Activated naive CD8-positive, alpha-beta T cell treated with anti-CD3 and anti-CD28 coated beads, Interleukin-2, amount 50 U/mL, for 16 hours (primary cell): ENCODE results near the gene TBC1D10A.

Experiments
- DNase-seq: peaks from one replicate; pipeline ENCODE4 v3.0.0-alpha.2; 2020; ENCODE audit warnings: low read depth, low spot score

The TBC1D10A gene

DNA sequence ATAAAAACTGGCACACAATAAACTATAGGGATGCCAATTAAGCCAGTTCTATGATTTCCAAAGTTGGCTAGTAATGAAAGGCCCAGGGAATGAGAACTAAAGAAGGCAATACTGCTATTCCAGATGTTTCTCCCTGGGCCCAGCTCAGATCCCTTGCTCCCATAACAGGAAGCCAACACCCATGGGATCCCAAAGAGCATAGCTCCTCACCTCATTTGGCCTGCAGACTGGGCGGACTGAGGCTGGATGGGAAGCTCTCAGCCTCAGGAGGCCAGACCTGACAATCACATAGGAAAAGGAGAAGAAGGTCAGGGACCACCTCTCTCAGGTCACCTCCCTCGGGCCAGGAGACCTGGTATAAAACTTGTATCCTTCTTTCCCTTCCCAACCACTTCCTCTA lies 5.3 kb downstream of the TBC1D10A start:
- DNase-seq = no peak

DNA sequence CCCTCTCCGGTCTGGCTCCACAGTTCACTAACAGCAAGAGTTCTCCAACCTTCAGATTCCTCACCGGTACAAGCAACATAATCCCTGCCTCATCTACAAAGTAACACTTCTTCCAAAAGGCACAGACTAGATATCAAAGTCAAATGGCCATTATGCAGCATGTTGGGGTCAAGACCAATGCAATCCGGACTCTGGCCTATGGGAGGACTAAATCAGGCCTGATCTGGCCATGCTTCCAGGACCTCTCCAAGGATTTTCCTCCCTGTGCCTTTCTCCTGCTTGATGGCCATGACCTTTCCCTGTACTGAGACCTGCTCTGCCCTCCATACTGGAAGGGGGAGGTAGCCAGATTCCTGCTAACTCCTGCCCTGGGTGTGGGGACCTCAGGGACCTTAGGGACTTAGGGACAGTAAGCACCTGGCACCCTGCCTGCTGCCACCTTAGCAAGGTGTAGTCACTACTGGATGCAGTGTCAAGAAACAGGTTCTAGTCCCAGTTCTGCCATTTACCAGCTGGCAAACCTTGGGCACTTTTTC lies 6.7 kb downstream of the TBC1D10A start:
- no peak for DNase-seq

DNA sequence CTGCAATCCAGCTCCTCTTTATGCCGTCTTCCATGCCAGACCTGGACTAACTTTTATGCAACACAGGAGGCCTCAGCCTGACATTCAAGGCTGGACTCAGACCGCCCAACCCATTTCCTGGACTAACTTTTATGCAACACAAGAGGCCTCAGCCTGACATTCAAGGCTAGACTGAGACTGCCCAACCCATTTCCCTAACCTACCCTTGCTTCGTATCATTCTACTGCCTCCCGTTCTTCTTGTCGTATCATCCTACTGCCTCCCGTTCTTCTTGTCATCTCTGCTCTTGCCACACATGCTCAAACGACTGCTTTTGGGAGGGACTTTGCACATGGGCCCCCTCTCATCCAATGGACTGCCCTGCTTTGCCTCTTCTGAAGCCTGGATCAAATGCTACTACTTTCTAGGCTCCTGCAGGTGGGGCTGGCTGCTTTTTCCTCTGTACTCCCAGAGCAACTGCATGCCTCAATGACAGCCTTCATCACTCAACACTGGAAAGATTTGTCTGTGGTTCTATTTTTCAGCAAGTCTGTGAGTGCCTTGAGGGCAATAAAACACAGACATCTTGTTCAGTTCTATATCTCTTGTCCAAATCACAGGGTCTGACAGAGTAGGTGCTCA lies 7.8 kb downstream of the TBC1D10A start:
- DNase-seq = no peak

- DNase-seq = no peak
Measured at GRCh38 chr22:30317778-30318177, 9.0 kb downstream of the TBC1D10A start.

GRCh38 chr22:30315962-30316576 lies 10.7 kb downstream of the TBC1D10A start:
- no peak for DNase-seq

GRCh38 chr22:30314915-30315314 lies 11.8 kb downstream of the TBC1D10A start:
- DNase-seq = no peak

- DNase-seq = no peak
Measured at GRCh38 chr22:30313527-30314363, 13.0 kb downstream of the TBC1D10A start.

GRCh38 chr22:30312053-30312452 lies 14.7 kb downstream of the TBC1D10A start:
- DNase-seq = no peak

- DNase-seq = no peak
Measured at GRCh38 chr22:30310881-30311771, 15.6 kb downstream of the TBC1D10A start.

- no peak for DNase-seq
Measured at GRCh38 chr22:30309951-30310741, 16.6 kb downstream of the TBC1D10A start.

- no peak for DNase-seq
Measured at GRCh38 chr22:30308518-30309230, 18.1 kb downstream of the TBC1D10A start.

DNA sequence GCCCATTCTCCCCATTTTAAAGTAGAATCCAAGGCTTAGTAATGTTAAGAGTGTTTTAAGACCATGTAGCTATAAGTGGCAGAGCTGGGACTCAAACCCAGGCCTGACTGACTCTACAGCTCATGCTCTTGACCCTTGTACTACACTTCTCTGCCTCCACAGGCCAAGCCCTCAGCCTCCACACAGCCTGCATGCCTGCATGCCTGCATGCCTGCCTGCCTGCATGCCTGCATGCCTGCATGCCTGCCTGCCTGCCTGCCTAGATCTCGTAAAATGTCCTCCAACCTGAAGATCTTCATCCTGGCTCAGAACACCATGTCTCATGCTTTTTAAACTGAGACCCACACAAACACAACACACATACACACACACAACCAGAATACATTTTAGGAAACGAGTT lies 18.6 kb downstream of the TBC1D10A start:
- DNase-seq = no peak

DNA sequence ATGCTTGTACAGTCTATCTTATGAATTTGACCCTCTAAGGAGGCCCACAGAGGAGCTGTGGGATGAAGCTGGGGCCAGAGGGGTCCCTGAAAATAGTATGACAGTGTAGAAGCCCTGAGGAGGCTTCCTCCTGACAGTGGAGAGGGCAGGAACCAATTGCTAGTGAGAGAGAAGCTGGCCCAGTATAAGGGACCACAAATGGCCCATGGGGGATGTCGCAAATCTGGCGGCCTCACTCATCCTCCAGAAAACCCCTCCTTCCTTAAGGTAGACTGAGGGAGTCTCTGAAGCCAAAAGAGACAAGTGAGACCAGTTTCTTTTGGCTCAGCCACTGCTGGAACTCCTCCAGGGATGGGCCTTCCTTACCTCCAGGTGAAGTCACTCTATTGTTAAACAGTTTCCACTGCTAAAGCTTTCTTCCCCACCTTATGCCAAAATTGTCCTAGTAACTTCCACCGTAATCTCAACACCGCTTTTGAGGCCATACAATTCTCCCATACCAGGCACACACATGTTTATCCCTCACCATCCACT lies 19.6 kb downstream of the TBC1D10A start:
- no peak for DNase-seq

- no peak for DNase-seq
Measured at GRCh38 chr22:30306627-30307011, 20.1 kb downstream of the TBC1D10A start.

GRCh38 chr22:30305906-30306626 lies 20.7 kb downstream of the TBC1D10A start:
- no peak for DNase-seq

DNA sequence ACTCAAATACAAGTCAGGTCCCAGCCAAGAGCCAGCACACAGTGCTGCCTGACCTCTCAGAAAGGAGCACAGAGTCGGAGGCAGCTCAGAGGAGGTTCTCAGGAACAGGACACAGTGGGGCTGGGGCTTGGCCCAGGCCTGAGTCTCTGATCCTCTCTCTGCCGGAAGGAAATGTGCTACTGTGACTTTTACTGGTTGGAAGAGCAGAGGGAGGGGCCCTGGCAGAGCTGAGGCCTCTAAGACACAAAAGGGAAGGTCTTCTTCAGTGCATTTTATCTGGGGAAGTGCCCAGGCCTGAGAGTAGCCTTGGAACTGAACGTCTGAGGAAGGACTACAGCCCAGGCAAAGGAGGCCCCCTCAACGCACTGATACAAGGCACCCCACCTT lies 21.2 kb downstream of the TBC1D10A start:
- no peak for DNase-seq

DNA sequence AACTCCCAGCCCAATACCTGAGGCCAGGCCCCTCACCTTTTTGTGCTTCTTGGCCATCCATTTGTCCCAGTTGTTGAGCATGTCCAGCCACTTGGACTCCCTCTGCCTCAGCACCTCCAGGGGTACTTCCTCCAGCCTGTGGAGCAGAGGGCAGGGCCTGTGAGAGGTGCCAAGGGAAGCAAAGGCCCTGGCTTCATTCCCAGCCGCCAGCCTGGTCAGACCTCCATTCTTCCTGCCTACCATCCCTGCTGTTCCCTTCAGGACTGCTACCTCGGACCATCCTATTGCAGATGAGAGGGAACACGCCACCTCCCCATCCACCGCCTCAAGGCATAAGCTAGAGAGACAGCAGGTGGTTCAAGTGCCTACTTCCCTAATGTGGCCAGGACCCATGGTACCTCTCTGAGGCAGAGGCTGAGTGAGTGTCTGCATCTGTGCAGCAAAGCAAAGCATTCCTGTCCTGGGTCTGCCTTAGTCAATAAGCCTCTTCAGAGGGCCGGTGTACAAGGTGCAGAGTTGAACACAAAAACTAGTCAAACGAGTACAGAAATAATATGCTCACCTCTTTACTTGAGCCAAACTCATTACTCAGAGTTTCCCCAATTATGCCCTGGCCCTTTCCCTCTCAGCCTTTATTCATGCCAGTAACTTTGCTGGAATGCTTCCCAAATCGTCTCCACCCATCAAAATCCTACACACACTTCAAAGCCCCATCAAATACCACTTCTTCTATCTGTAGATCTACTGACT lies 22.1 kb downstream of the TBC1D10A start:
- DNase-seq = no peak

GRCh38 chr22:30302810-30303138 lies 24.0 kb downstream of the TBC1D10A start:
- no peak for DNase-seq
